Adrenal gland (tissue), 12 donors: Measurements from ENCODE around the gene VPS18. TPM values are rescaled to one million over a fixed set of nuclear protein-coding genes. Genes with fewer than 3 reads are reported as not detected.
A peak's percentile ranks its signal among the peaks of the same experiment; 100 is the strongest.
"Not testable (repeated sequence)": the region's sequence is repeated elsewhere in the genome, so short reads cannot be mapped to it uniquely, and the experiment has no call there.

ENCODE experiments used
- DNase-seq, 7 donors: peaks; one replicate each; pipeline ENCODE4 v3.0.0-alpha.2; 2019 to 2020
- H3K27ac ChIP-seq, 5 donors: fragments of 200-600 bp; sonication (generic) in 4 of 5; 1 replicate in 3 of 5; 2 replicates in 2 of 5; pipeline versions ENCODE4 v1.5.1 to v1.8.0; 2016 to 2020; ENCODE audit warnings: mild to moderate bottlenecking in 1 of 5
- H3K27me3 ChIP-seq: fragments of 200-600 bp; 2 replicates; pipeline ENCODE4 v1.8.0; 2021
- H3K36me3 ChIP-seq, 2 donors: fragments of 200-600 bp; replicated peaks in 1 of 2; 1 replicate in 1 of 2; 2 replicates in 1 of 2; pipeline versions ENCODE4 v1.5.1 to v1.8.0; 2018 to 2022
- H3K4me1 ChIP-seq, 2 donors: fragments of 200-600 bp; replicated peaks in 1 of 2; 1 replicate in 1 of 2; 2 replicates in 1 of 2; pipeline versions ENCODE4 v1.5.1 to v1.8.0; 2018 to 2021
- H3K4me3 ChIP-seq, 4 donors: fragments of 200-600 bp; sonication (generic) in 3 of 4; one replicate each; pipeline ENCODE4 v1.5.1; 2016 to 2018
- H3K9me3 ChIP-seq, 3 donors: fragments of 200-600 bp; sonication (generic) in 1 of 3; replicated peaks in 1 of 3; 1 replicate in 2 of 3; 2 replicates in 1 of 3; pipeline versions ENCODE4 v1.5.1 to v1.8.0; 2016 to 2021
- CTCF ChIP-seq, 6 experiments: fragments of 450-650 bp in 4 of 6; fragments of 200-600 bp in 2 of 6; sonication (generic) in 1 of 6; IDR thresholded peaks; 1 replicate in 5 of 6; 2 replicates in 1 of 6; pipeline versions ENCODE4 v1.5.1 to v1.8.0; 2016 to 2021; ENCODE audit warnings: antibody characterized with exemption in 6 of 6, mild to moderate bottlenecking in 2 of 6, moderate library complexity in 1 of 6
- POLR2A ChIP-seq, 2 donors: fragments of 450-650 bp; IDR thresholded peaks; one replicate each; pipeline ENCODE4 v1.6.1; 2017; ENCODE audit warnings: antibody characterized with exemption in 2 of 2, mild to moderate bottlenecking in 2 of 2, moderate library complexity in 1 of 2
- WGBS, 4 donors: extraction: QIAGEN DNeasy Blood & Tissue Kit in 2 of 4; methylation state at CpG; one replicate each; pipeline versions ENCODE4 v1.1.5 to v1.1.7; 2013 to 2017; 5-methylcytosine and 5-hydroxymethylcytosine counted together
- intact Hi-C, 2 donors: fragments of 100-400 bp; cut with DNase I; formaldehyde crosslinking; loops; one replicate each; pipeline versions ENCODE4 v1.14.1 to v1.15.0; 2022 to 2023
- polyA plus RNA-seq, 3 donors: library from polyadenylated mRNA; stranded (reverse); fragments of 200-250 nt in 2 of 3; fragments of 350-450 nt in 1 of 3; fragmentation: Illumina TruSeq in 1 of 3; extraction: RNeasy Lipid Tissue Mini Kit (QIAGEN cat#74804) in 1 of 3; gene quantifications; one replicate each; pipeline ENCODE4 v1.2.3, GENCODE V29; 2013 to 2014
- total RNA-seq, 9 donors: library from RNA; depleted of rRNA in 4 of 9; stranded (reverse); fragments of >200 nt in 4 of 9; fragments of 120-200 nt in 1 of 9; fragmentation: NEBNext Ultra II Directional in 1 of 9; extraction: Animal tissue kit (Norgen Biotek cat#: 25700) in 1 of 9; gene quantifications; one replicate each; pipeline versions ENCODE4 v1.1.0 to v1.2.4, GENCODE V29; 2013 to 2023
- donor health status: healthy with polysubstance abuse.
- donor health status: Bipolar disorder and iron deficiency.
- donor health status: DM: yes; HTN: yes; CAD: no.
- donor health status: DM: no; HTN: no; CAD: no.
- donor health status: DM: no; HTN: no; CAD: no.
- donor health status: DM: yes; HTN: yes; CAD: no.

VPS18 gene
- total and polyA plus RNA-seq, 12 donors: 8.9 to 43.4 (median 30.0) TPM

- no peaks in the 10 kb centered on the region for H3K9me3 ChIP-seq
- no peak overlapping the region for H3K27ac ChIP-seq
- H3K27me3 ChIP-seq: no peaks in the 10 kb centered on the region
- no peak for DNase-seq
- TF ChIP-seq POLR2A (IDR thresholded peaks at IDR 0.05) (no peak), CTCF (IDR thresholded peaks at IDR 0.05) (no peak)
- intact Hi-C loops: loop anchor here in 1 of 2 donors (5.0 kb wide), 1 partner anchor 36 kb away; the partner anchor contains the start of gene VPS18
- 53 to 73% (median 61%) methylated on average over 6 to 8 of the region's 8 CpGs for WGBS, 4 donors
- no peaks in the 10 kb centered on the region for H3K36me3 ChIP-seq
- H3K4me3 ChIP-seq: no peak overlapping the region
- H3K4me1 ChIP-seq: peaks cover 0 to 5% of the 10 kb centered on the region in 2 donors
These were observed 37.5 kb upstream of the VPS18 start for GRCh38 chr15:40856746-40857145.

GRCh38 chr15:40857601-40858341, 36.5 kb upstream of the VPS18 start:
- peak; percentile 63 to 87 (median 75) for DNase-seq
- H3K27ac ChIP-seq: no peak overlapping the region
- no peaks in the 10 kb centered on the region for H3K27me3 ChIP-seq
- intact Hi-C loops: loop anchor here (2.0 to 5.0 kb wide), 2 partner anchors 35 kb away; partner anchors contain the start of gene VPS18 (in 1 of the 2)
- H3K9me3 ChIP-seq: no peaks in the 10 kb centered on the region
- no peaks in the 10 kb centered on the region for H3K36me3 ChIP-seq
- WGBS, 4 donors: 24 to 33% (median 27%) methylated on average over 15 of the region's 15 CpGs
- TF ChIP-seq POLR2A (IDR thresholded peaks at IDR 0.05): no peak
- TF ChIP-seq CTCF (IDR thresholded peaks at IDR 0.05): peak; percentile 87 to 95 (median 92)
- H3K4me3 ChIP-seq: no peak overlapping the region
- H3K4me1 ChIP-seq: peaks cover 0 to 5% of the 10 kb centered on the region in 2 donors

DNA sequence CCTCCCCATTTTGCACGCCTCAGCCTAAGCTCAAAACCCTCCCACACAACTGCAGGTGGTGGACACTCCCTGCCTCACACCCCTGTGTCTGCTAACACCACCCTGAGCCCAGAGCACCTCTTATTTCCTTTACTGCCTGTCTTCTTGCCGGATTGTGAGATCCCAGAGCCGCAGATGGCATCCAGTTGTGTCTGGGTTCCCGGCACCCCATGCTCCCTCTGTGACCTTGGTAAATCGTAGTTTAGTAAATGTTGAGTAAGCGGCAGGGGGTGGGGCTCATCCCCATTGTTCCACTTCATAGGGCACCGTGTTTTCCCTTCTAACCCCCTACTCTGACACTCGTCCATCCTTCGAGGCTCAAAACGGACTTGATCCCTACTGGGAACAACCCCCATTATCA, 35.5 kb upstream of the VPS18 start:
- Histone ChIP-seq H3K4me3 (no peak overlapping the region), H3K9me3 (no peaks in the 10 kb centered on the region), H3K36me3 (no peaks in the 10 kb centered on the region), H3K27ac (no peak overlapping the region), H3K4me1 (peaks cover 0 to 5% of the 10 kb centered on the region in 2 donors), H3K27me3 (no peaks in the 10 kb centered on the region)
- TF ChIP-seq POLR2A (IDR thresholded peaks at IDR 0.05) (no peak), CTCF (IDR thresholded peaks at IDR 0.05) (no peak)
- peak in 5 of 7 donors; percentile 30 to 67 (median 38) for DNase-seq
- 39 to 57% (median 46%) methylated on average over 10 of the region's 10 CpGs for WGBS, 4 donors
- intact Hi-C loops: loop anchor here (2.0 to 5.0 kb wide), 2 partner anchors 34 kb away; partner anchors contain the start of gene VPS18 (in 1 of the 2)

DNA sequence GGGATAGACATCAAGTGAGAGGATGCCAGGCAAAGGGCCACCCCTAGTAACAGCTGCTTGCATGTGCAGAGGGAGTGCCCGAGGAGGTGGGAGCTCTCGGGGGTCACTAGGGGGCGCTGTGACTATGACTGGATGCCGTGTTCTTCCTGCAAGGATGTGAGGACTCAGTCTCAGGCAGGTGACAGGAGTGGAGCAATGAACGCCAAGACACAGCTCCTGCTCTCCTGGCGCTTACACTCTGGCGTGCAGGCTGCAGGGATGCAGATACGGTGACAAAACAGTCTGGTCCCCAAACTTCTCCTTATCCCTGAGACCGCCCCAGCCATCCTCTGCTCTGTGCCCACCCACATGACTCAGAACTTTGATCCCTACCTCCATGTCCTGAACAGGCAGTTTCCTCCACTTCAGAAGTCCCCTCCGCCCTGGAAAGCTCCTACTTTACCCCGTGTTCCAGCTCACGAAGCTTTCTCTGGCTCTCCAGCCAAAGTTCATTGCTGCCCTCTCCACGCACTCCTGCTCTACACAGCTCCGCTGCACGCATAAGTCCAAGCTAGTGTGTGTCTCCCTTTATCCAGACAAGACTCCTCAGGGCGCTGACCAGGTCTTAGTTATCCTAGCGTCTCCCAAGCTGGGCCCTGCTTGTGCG, 34.9 kb upstream of the VPS18 start:
- peak; percentile 38 to 64 (median 56) for TF ChIP-seq CTCF (IDR thresholded peaks at IDR 0.05)
- no peak for TF ChIP-seq POLR2A (IDR thresholded peaks at IDR 0.05)
- no peaks in the 10 kb centered on the region for H3K9me3 ChIP-seq
- H3K36me3 ChIP-seq: no peaks in the 10 kb centered on the region
- H3K4me1 ChIP-seq: peaks cover 0 to 5% of the 10 kb centered on the region in 2 donors
- peak; percentile 71 to 88 (median 79) for DNase-seq
- H3K27me3 ChIP-seq: no peaks in the 10 kb centered on the region
- no peak overlapping the region for H3K27ac ChIP-seq
- WGBS, 4 donors: 41 to 56% (median 44%) methylated on average over 14 to 18 of the region's 18 CpGs
- intact Hi-C loops: loop anchor here (2.0 to 5.0 kb wide), 2 partner anchors 33 kb away; partner anchors contain the start of gene VPS18 (in 1 of the 2)
- no peak overlapping the region for H3K4me3 ChIP-seq

GRCh38 chr15:40861147-40861546, 33.1 kb upstream of the VPS18 start:
- DNase-seq, H3K4me1 ChIP-seq, intact Hi-C loops, H3K36me3 ChIP-seq, H3K4me3 ChIP-seq, H3K9me3 ChIP-seq, H3K27ac ChIP-seq, H3K27me3 ChIP-seq: not testable (repeated sequence)
- 57 to 68% (median 68%) methylated on average over 4 of the region's 4 CpGs for WGBS, 4 donors
